ENCODE measurements around the gene TADA2B. TPM values are rescaled to one million over a fixed set of nuclear protein-coding genes. Genes with fewer than 3 reads are reported as not detected.

The TADA2B gene
- total RNA-seq, 4 donors from 2014 or later, result 17.5 to 26.6 (median 23.9) TPM

DNA sequence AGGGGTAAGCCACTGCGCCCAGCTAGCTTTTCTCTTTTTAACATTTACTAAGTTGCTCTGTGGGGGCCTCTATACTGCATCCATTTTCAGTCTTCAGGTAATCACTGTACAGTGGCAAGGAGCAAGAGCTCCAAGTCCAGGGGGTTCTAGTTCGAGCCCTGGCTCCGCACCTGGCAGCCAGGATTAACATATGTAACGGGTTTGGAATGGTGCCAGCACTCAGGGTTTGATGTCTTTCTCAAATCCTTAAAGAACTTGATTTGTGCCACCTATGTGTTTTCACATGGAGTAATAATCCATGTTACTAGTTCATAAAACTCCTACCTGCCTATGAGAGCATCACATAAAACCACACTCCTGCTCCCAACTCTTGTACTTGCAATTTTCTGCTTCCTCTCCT lies 20.2 kb downstream of the TADA2B start:
- Histone ChIP-seq H3K36me3 (peaks cover 54% of the 10 kb centered on the region), H3K4me1 (peaks cover 18% of the 10 kb centered on the region), H3K27me3 (no peaks in the 10 kb centered on the region), H3K4me3 (no peak overlapping the region), H3K27ac (no peak overlapping the region), H3K9me3 (no peaks in the 10 kb centered on the region)
- no peak for TF ChIP-seq POLR2A (IDR thresholded peaks at IDR 0.05)
- TF ChIP-seq POLR2AphosphoS5 (IDR thresholded peaks at IDR 0.05), result no peak
- TF ChIP-seq, protein P1, sequence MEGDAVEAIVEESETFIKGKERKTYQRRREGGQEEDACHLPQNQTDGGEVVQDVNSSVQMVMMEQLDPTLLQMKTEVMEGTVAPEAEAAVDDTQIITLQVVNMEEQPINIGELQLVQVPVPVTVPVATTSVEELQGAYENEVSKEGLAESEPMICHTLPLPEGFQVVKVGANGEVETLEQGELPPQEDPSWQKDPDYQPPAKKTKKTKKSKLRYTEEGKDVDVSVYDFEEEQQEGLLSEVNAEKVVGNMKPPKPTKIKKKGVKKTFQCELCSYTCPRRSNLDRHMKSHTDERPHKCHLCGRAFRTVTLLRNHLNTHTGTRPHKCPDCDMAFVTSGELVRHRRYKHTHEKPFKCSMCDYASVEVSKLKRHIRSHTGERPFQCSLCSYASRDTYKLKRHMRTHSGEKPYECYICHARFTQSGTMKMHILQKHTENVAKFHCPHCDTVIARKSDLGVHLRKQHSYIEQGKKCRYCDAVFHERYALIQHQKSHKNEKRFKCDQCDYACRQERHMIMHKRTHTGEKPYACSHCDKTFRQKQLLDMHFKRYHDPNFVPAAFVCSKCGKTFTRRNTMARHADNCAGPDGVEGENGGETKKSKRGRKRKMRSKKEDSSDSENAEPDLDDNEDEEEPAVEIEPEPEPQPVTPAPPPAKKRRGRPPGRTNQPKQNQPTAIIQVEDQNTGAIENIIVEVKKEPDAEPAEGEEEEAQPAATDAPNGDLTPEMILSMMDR (IDR thresholded peaks at IDR 0.05), result no peak
- TF ChIP-seq EP300 (IDR thresholded peaks at IDR 0.05), result no peak
- 76% methylated on average over 4 of the region's 4 CpGs for WGBS
- peak in 1 of 2 donors; percentile 67 for DNase-seq (ENCODE audit: low spot score in 2 of 2)

DNA sequence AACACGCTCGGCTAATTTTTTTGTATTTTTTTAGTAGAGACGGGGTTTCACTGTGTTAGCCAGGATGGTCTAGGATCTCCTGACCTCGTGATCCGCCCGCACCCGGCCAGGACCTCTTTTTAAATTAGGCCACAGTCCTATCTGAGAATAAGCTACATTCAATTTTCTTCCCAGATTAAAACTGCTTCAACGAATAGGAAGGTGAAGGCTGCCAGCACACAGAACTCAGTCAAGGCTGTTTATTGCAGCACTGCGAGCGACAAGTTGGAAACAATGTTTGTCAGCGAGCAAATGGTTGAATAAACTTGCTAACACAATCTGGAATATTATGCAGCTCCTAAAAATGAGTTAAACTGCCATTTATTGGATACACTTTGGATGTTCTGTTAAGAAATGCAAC lies 22.8 kb downstream of the TADA2B start:
- no peaks in the 10 kb centered on the region for H3K27me3 ChIP-seq
- 97% methylated on average over 11 of the region's 11 CpGs for WGBS
- H3K27ac ChIP-seq, result no peak overlapping the region
- no peak for TF ChIP-seq POLR2AphosphoS5 (IDR thresholded peaks at IDR 0.05)
- TF ChIP-seq EP300 (IDR thresholded peaks at IDR 0.05), result no peak
- no peak for TF ChIP-seq POLR2A (IDR thresholded peaks at IDR 0.05)
- TF ChIP-seq, protein P1 (IDR thresholded peaks at IDR 0.05), result no peak
- DNase-seq (ENCODE audit: low spot score in 2 of 2), result peak in 1 of 2 donors; percentile 41
- H3K4me3 ChIP-seq, result no peak overlapping the region
- peaks cover 31% of the 10 kb centered on the region for H3K36me3 ChIP-seq
- peaks cover 33% of the 10 kb centered on the region for H3K4me1 ChIP-seq
- H3K9me3 ChIP-seq, result no peaks in the 10 kb centered on the region

DNA sequence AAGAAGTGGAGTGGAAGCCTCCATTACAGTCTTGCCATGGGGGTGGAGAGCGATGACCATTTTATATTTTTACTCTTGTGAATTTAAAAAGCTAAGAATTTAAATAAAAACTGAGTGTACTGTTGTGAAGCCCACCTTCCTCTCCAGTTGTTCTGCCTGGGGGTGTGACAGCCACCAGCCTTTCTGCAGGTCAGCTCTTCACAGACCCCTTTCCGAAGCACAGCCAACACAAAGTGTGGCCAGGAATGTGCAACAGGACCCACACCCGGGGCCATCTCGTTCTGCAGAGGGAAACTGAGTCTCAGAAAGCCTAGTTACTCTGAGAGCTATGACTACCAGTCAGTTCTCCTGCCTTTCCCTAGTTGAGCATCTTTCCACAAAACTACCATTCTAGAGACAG lies 23.3 kb downstream of the TADA2B start:
- TF ChIP-seq POLR2A (IDR thresholded peaks at IDR 0.05) (no peak), POLR2AphosphoS5 (IDR thresholded peaks at IDR 0.05) (no peak), EP300 (IDR thresholded peaks at IDR 0.05) (no peak)
- TF ChIP-seq, protein P1 (IDR thresholded peaks at IDR 0.05), result no peak
- peaks cover 26% of the 10 kb centered on the region for H3K36me3 ChIP-seq
- DNase-seq (ENCODE audit: low spot score in 2 of 2), result peak in 1 of 2 donors; percentile 53
- H3K4me1 ChIP-seq, result peaks cover 33% of the 10 kb centered on the region
- peak overlapping the region; percentile 90 for H3K4me3 ChIP-seq
- H3K27me3 ChIP-seq, result no peaks in the 10 kb centered on the region
- WGBS, result 90% methylated on average over 4 of the region's 4 CpGs
- H3K27ac ChIP-seq, result no peak overlapping the region
- no peaks in the 10 kb centered on the region for H3K9me3 ChIP-seq

DNA sequence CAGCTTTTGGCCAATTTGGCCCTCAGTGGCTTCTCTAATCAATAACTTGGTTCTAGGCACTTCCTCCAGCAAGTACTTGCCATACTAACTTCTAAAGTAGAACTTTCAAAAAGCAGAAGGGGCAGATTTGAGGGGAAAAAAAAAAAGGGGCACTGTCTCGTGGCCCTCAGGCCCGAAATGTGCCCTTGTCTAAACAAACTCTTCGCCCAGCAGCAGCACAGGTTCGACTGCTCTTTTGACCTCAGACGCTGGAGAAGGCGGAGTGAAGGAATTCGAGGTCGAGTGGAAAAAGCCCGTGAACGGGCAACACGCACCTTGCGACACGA lies 23.9 kb downstream of the TADA2B start:
- H3K4me1 ChIP-seq, result peaks cover 33% of the 10 kb centered on the region
- peak overlapping the region; percentile 93 for H3K27ac ChIP-seq
- peaks cover 20% of the 10 kb centered on the region for H3K36me3 ChIP-seq
- 2% methylated on average over 13 of the region's 13 CpGs for WGBS
- H3K4me3 ChIP-seq, result peak overlapping the region; percentile 90
- H3K9me3 ChIP-seq, result no peaks in the 10 kb centered on the region
- no peaks in the 10 kb centered on the region for H3K27me3 ChIP-seq
- DNase-seq (ENCODE audit: low spot score in 2 of 2), result no peak
- no peak for TF ChIP-seq POLR2AphosphoS5 (IDR thresholded peaks at IDR 0.05)
- TF ChIP-seq POLR2A (IDR thresholded peaks at IDR 0.05), result no peak
- TF ChIP-seq, protein P1 (IDR thresholded peaks at IDR 0.05), result no peak
- no peak for TF ChIP-seq EP300 (IDR thresholded peaks at IDR 0.05)

DNA sequence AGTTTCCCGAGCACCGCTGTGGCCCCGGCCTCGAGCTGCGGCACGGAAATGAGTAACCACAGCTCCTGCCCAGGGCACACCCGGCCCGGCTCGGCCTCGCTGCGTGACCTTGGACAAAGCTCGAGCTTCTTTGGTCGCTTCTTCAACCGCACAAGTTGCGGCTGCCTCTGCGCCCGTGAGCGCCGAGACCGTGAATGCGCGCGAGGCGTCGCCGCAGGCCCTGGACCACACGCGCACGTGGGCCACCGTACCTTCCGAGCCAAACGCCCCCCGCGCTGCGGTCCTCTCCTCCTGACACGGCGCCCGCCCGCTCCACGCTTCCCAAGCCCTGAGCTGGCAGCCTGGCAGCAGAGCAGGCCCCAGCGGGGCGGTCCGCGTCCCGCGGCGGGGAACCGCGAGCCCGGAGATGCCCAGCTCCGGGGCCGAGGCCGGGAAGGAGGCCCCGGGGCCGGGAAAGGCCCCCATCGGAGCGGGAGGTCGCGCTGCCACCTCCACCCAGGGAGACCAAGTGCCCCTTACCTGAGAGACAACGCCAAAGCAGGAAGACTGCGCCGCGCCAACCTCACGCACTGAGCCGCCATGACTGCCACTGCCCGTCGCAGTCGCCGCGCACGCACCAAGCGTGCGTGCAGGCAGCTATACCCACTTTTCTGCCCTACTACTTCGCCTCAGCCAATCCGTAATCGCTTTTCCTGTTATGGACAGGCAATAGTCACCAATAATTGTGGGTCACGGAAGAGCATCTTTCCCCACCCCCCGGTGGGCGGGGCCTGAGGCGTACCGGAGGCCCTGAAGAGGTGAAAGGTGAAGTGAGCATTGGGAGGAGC lies 24.5 kb downstream of the TADA2B start, which contains the start of gene GRPEL1:
TSS of gene GRPEL1 (minus strand) at position 613 of the 827 bp plus-strand sequence. CDS start at position 581, 32 bp downstream.
- Histone ChIP-seq H3K9me3 (no peaks in the 10 kb centered on the region), H3K27ac (peak within 1 kb of the TSS; percentile 93), H3K4me3 (peak within 1 kb of the TSS; percentile 90), H3K27me3 (no peaks in the 10 kb centered on the region), H3K36me3 (peaks cover 15% of the 10 kb centered on the region), H3K4me1 (peaks cover 33% of the 10 kb centered on the region)
- 0% methylated on average over 32 of the region's 81 CpGs for WGBS
- peak; percentile 73 to 92 for TF ChIP-seq POLR2A (IDR thresholded peaks at IDR 0.05)
- TF ChIP-seq, protein P1 (IDR thresholded peaks at IDR 0.05), result no peak
- peak; percentile 90 to 97 (median 95) for TF ChIP-seq POLR2AphosphoS5 (IDR thresholded peaks at IDR 0.05)
- no peak for TF ChIP-seq EP300 (IDR thresholded peaks at IDR 0.05)
- DNase-seq (ENCODE audit: low spot score in 2 of 2), result peak; percentile 82 to 84

Measured in suprapubic skin (tissue), 4 donors.